Activated T-cell treated with anti-CD3 and anti-CD28 coated beads, Interleukin-2, amount 50 U/mL, for 72 hours (primary cell): Measurements from ENCODE around the gene RPL29. TPM values are rescaled to one million over a fixed set of nuclear protein-coding genes. Genes with fewer than 3 reads are reported as not detected.

Experiments
- ATAC-seq, 2 donors: fragments of 150-1000 bp; cut with Tn5 transposase; replicated peaks in 1 of 2; 2 replicates each; pipeline ENCODE4 v1.10.0; 2021; ENCODE audit warnings: moderate library complexity in 2 of 2, mild to moderate bottlenecking in 1 of 2
- DNase-seq, 2 donors: peaks; one replicate each; pipeline ENCODE4 v3.0.0; 2021 to 2022; ENCODE audit warnings: mixed read lengths in 1 of 2
- H3K27ac Mint-ChIP-seq: one replicate; pipeline ENCODE4 v1.8.0; 2022; ENCODE audit warnings: mild to moderate bottlenecking, moderate library complexity, mixed read lengths
- H3K27me3 Mint-ChIP-seq: one replicate; pipeline ENCODE4 v1.8.0; 2022; ENCODE audit warnings: low read depth, mixed read lengths
- H3K36me3 Mint-ChIP-seq, 2 donors: one replicate each; pipeline ENCODE4 v1.8.0; 2022; ENCODE audit warnings: mixed read lengths in 2 of 2, mild to moderate bottlenecking in 1 of 2; ENCODE audit not compliant: insufficient read depth in 2 of 2
- H3K4me1 Mint-ChIP-seq: one replicate; pipeline ENCODE4 v1.8.0; 2022; ENCODE audit warnings: low read depth, mixed read lengths
- H3K4me3 Mint-ChIP-seq, 2 donors: one replicate each; pipeline ENCODE4 v1.8.0; 2022; ENCODE audit warnings: mild to moderate bottlenecking in 2 of 2, mixed read lengths in 2 of 2, moderate library complexity in 2 of 2
- H3K9me3 Mint-ChIP-seq, 2 donors: one replicate each; pipeline ENCODE4 v1.8.0; 2022; ENCODE audit warnings: mixed read lengths in 2 of 2
- total RNA-seq, 2 donors: library from RNA; stranded (reverse); gene quantifications; one replicate each; pipeline ENCODE4 v1.2.3, GENCODE V29; 2022

Gene RPL29
- total RNA-seq, 2 donors from 2014 or later: 1,676 to 1,838 TPM

DNA sequence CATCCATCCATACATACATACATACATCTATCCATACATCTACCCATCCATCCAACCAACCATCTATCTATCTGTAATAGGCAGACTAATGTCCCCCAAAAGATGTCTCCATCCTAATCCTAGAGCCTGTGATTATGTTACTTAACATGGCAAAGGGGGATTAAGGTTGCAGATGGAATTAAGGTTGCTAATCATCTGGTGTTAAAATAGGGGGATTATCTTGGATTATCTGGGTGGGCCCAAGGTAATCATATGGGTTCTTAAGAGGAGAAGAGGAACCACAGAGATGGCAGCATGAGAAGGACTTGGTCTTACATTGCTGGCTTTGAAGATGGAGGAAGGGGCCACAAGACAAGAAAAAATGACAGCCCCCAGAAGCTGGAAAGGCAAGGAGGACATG lies 14.7 kb upstream of the RPL29 start:
- H3K4me1 Mint-ChIP-seq: peaks cover 8% of the 10 kb centered on the region
- DNase-seq: no peak

GRCh38 chr3:52007291-52007690 lies 11.6 kb upstream of the RPL29 start:
- H3K36me3 Mint-ChIP-seq: no peaks in the 10 kb centered on the region

More for the DNA sequence above, 14.7 kb upstream of the RPL29 start:
- H3K36me3 Mint-ChIP-seq: no peaks in the 10 kb centered on the region
- H3K27me3 Mint-ChIP-seq: no peaks in the 10 kb centered on the region
- no peak for ATAC-seq
- no peak overlapping the region for H3K4me3 Mint-ChIP-seq
- no peaks in the 10 kb centered on the region for H3K9me3 Mint-ChIP-seq
- H3K27ac Mint-ChIP-seq: no peak overlapping the region

GRCh38 chr3:52006820-52007133 lies 11.1 kb upstream of the RPL29 start:
- ATAC-seq (no peak), DNase-seq (no peak)
- peaks cover 8% of the 10 kb centered on the region for H3K4me1 Mint-ChIP-seq
- no peaks in the 10 kb centered on the region for H3K27me3 Mint-ChIP-seq
- no peaks in the 10 kb centered on the region for H3K36me3 Mint-ChIP-seq
- no peak overlapping the region for H3K4me3 Mint-ChIP-seq
- H3K9me3 Mint-ChIP-seq: no peaks in the 10 kb centered on the region
- no peak overlapping the region for H3K27ac Mint-ChIP-seq

More at GRCh38 chr3:52007291-52007690, 11.6 kb upstream of the RPL29 start:
- no peaks in the 10 kb centered on the region for H3K27me3 Mint-ChIP-seq
- H3K4me1 Mint-ChIP-seq: peaks cover 8% of the 10 kb centered on the region
- no peaks in the 10 kb centered on the region for H3K9me3 Mint-ChIP-seq
- ATAC-seq: no peak
- no peak overlapping the region for H3K4me3 Mint-ChIP-seq
- H3K27ac Mint-ChIP-seq: no peak overlapping the region
- DNase-seq: no peak

GRCh38 chr3:52006017-52006819 lies 10.5 kb upstream of the RPL29 start:
- H3K27me3 Mint-ChIP-seq: no peaks in the 10 kb centered on the region
- no peak overlapping the region for H3K4me3 Mint-ChIP-seq
- no peaks in the 10 kb centered on the region for H3K9me3 Mint-ChIP-seq
- H3K36me3 Mint-ChIP-seq: no peaks in the 10 kb centered on the region
- peaks cover 8% of the 10 kb centered on the region for H3K4me1 Mint-ChIP-seq
- no peak overlapping the region for H3K27ac Mint-ChIP-seq
- no peak for ATAC-seq
- no peak for DNase-seq

DNA sequence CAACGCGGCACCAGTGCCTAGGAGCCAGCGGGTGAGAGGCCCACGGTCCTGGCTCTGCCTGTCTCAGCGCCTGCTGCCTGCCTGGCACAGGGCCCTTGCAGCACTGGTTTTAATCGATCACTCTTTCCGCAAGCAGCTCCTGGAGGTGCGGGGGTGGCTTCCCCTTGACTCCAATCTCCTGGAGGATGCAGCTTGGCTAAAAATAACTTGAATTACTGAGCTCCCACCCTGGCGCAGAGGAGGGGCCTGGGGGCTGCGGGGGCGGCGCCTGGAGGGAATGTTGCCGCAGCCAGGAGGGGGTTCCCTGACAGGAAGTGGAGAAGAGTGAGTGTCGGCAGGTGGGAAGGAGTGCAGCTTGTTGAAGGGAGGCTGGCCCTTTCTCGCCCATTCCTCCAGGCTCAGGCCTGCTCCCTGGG lies 9.9 kb upstream of the RPL29 start:
- H3K9me3 Mint-ChIP-seq: no peaks in the 10 kb centered on the region
- no peaks in the 10 kb centered on the region for H3K27me3 Mint-ChIP-seq
- H3K36me3 Mint-ChIP-seq: no peaks in the 10 kb centered on the region
- ATAC-seq (no peak), DNase-seq (no peak)
- peaks cover 8% of the 10 kb centered on the region for H3K4me1 Mint-ChIP-seq
- no peak overlapping the region for H3K27ac Mint-ChIP-seq
- peak overlapping the region in 1 of 2 donors; percentile 29 for H3K4me3 Mint-ChIP-seq

- Mint-ChIP-seq H3K4me1 (peaks cover 8% of the 10 kb centered on the region), H3K27ac (no peak overlapping the region), H3K9me3 (no peaks in the 10 kb centered on the region), H3K4me3 (no peak overlapping the region), H3K27me3 (no peaks in the 10 kb centered on the region), H3K36me3 (no peaks in the 10 kb centered on the region)
- DNase-seq (no peak), ATAC-seq (no peak)
Measured at GRCh38 chr3:52004906-52005395, 9.3 kb upstream of the RPL29 start.

DNA sequence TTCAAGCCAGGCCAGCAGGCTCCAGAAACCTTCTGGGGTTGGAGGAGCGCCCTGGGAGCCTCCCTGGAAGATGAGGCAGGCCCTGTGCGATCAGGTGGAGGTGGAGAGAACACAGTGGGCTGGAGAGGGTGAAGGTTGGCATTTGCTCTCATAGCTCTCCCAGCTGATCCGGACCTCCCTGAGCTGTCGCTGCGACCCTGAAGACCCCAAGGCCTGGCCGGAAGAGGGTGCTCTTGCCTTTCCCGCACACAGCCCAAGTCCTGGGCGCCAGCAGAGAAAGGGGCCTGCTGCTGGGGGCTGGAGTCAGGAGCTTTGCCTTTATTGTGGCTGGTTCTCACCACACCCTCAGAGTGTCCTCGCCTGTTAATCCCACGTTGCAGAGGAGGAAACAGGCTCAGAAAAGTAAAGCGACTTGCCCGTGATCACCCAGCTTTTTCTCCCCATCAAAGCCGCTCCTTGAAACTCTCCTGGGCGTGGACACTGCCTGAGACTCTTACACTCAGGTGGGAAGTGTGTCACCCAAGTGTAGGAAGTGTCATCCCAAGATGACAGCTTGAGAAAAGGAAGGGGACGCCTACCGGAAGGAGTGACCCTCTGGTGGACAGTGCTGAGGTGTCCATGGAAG lies 8.6 kb upstream of the RPL29 start:
- H3K27ac Mint-ChIP-seq: no peak overlapping the region
- DNase-seq (no peak), ATAC-seq (no peak)
- H3K4me1 Mint-ChIP-seq: peaks cover 8% of the 10 kb centered on the region
- H3K9me3 Mint-ChIP-seq: no peaks in the 10 kb centered on the region
- H3K27me3 Mint-ChIP-seq: no peaks in the 10 kb centered on the region
- no peaks in the 10 kb centered on the region for H3K36me3 Mint-ChIP-seq
- H3K4me3 Mint-ChIP-seq: no peak overlapping the region

GRCh38 chr3:52002748-52003147 lies 7.1 kb upstream of the RPL29 start:
- H3K27me3 Mint-ChIP-seq: peaks cover 5% of the 10 kb centered on the region
- no peaks in the 10 kb centered on the region for H3K9me3 Mint-ChIP-seq
- no peak overlapping the region for H3K4me3 Mint-ChIP-seq
- no peaks in the 10 kb centered on the region for H3K36me3 Mint-ChIP-seq
- no peak overlapping the region for H3K27ac Mint-ChIP-seq
- ATAC-seq: no peak
- H3K4me1 Mint-ChIP-seq: peaks cover 8% of the 10 kb centered on the region
- no peak for DNase-seq

- H3K27me3 Mint-ChIP-seq: peaks cover 6% of the 10 kb centered on the region
- H3K4me1 Mint-ChIP-seq: peaks cover 8% of the 10 kb centered on the region
- ATAC-seq (peak; percentile 98 to 99), DNase-seq (peak; percentile 88 to 90)
- H3K4me3 Mint-ChIP-seq: no peak overlapping the region
- no peaks in the 10 kb centered on the region for H3K36me3 Mint-ChIP-seq
- no peaks in the 10 kb centered on the region for H3K9me3 Mint-ChIP-seq
- no peak overlapping the region for H3K27ac Mint-ChIP-seq
Measured at GRCh38 chr3:52001443-52001974, 5.8 kb upstream of the RPL29 start.

GRCh38 chr3:51999846-52000245 lies 4.2 kb upstream of the RPL29 start:
- peaks cover 6% of the 10 kb centered on the region for H3K4me1 Mint-ChIP-seq
- H3K9me3 Mint-ChIP-seq: no peaks in the 10 kb centered on the region
- peaks cover 6% of the 10 kb centered on the region for H3K27me3 Mint-ChIP-seq
- no peak for DNase-seq
- H3K4me3 Mint-ChIP-seq: no peak overlapping the region
- H3K27ac Mint-ChIP-seq: peak overlapping the region; percentile 72
- no peak for ATAC-seq
- peaks cover 8 to 9% of the 10 kb centered on the region in 2 donors for H3K36me3 Mint-ChIP-seq

DNA sequence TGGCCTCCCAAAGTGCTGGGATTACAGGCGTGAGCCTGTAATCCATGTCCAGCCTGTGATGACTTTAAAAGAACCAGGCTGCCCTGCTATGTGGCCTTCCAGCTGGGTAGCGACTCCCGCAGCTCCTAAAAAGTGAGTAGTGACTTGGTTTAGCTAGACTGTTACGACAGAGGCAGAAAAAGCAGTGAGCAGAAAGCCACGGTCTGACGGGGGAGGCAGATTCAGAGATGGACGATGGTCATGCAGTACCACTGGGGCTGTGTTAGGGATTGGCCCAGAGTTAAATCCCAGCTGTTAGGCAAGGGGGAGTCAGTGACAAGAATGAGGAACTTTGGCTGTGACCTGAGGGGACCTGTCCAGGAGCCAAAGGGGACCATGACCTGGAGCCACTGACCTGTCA lies 3.1 kb upstream of the RPL29 start:
- ATAC-seq: no peak
- Mint-ChIP-seq H3K27ac (no peak overlapping the region), H3K4me3 (no peak overlapping the region), H3K36me3 (peaks cover 16 to 17% of the 10 kb centered on the region in 2 donors), H3K4me1 (peaks cover 13% of the 10 kb centered on the region), H3K9me3 (no peaks in the 10 kb centered on the region), H3K27me3 (peaks cover 6% of the 10 kb centered on the region)
- no peak for DNase-seq

- Mint-ChIP-seq H3K27me3 (peaks cover 6% of the 10 kb centered on the region), H3K4me1 (peaks cover 20% of the 10 kb centered on the region), H3K9me3 (no peaks in the 10 kb centered on the region), H3K4me3 (no peak overlapping the region), H3K36me3 (peaks cover 16 to 20% of the 10 kb centered on the region in 2 donors), H3K27ac (no peak overlapping the region)
- DNase-seq: no peak
- ATAC-seq: no peak
Measured at GRCh38 chr3:51997935-51998596, 2.4 kb upstream of the RPL29 start.

GRCh38 chr3:51997172-51997571 lies 1.5 kb upstream of the RPL29 start:
- DNase-seq (no peak), ATAC-seq (no peak)
- peaks cover 16 to 20% of the 10 kb centered on the region in 2 donors for H3K36me3 Mint-ChIP-seq
- H3K27me3 Mint-ChIP-seq: peaks cover 6% of the 10 kb centered on the region
- H3K4me3 Mint-ChIP-seq: peak overlapping the region; percentile 8 to 38
- no peak overlapping the region for H3K27ac Mint-ChIP-seq
- H3K9me3 Mint-ChIP-seq: no peaks in the 10 kb centered on the region
- H3K4me1 Mint-ChIP-seq: peaks cover 29% of the 10 kb centered on the region
